SK-N-SH treated with all-trans-retinoic acid at 6 μM for 48 hours (cell line): ENCODE data around the gene CTAGE15.
"Not testable (repeated sequence)": the region's sequence is repeated elsewhere in the genome, so short reads cannot be mapped to it uniquely, and the experiment has no call there.

Source experiments
- RARB ChIP-seq: fragments of 250-450 bp; sonication (Bioruptor Pico); IDR thresholded peaks from 2 replicates; pipeline ENCODE4 v1.8.0; 2021; ENCODE audit warnings: mild to moderate bottlenecking, moderate library complexity
- ZC3H10 ChIP-seq: fragments of 250-450 bp; sonication (Bioruptor Pico); IDR thresholded peaks from 2 replicates; pipeline ENCODE4 v1.5.1; 2021; ENCODE audit warnings: mild to moderate bottlenecking, moderate library complexity

GRCh38 chr7:143606088-143606487, 34.5 kb downstream of the CTAGE15 start:
- not testable (repeated sequence) for TF ChIP-seq ZC3H10, RARB
